ENCODE data around the gene NPHS1.

NPHS1 gene

GRCh38 chr19:35786299-35787160 is 65.8 kb downstream of the NPHS1 start:
- no peak for DNase-seq

- DNase-seq: no peak
Observed at GRCh38 chr19:35785339-35785627, 67.0 kb downstream of the NPHS1 start.

- DNase-seq: no peak
Observed at GRCh38 chr19:35784503-35785338, 67.6 kb downstream of the NPHS1 start.

- DNase-seq: no peak
Observed at GRCh38 chr19:35783469-35784434, 68.6 kb downstream of the NPHS1 start.

GRCh38 chr19:35782589-35782988 is 69.7 kb downstream of the NPHS1 start:
- DNase-seq: no peak

- no peak for DNase-seq
Observed at GRCh38 chr19:35781650-35782049, 70.7 kb downstream of the NPHS1 start.

- no peak for DNase-seq
Observed at GRCh38 chr19:35780717-35781116, 71.6 kb downstream of the NPHS1 start.

- DNase-seq: no peak
Observed at GRCh38 chr19:35780058-35780457, 72.2 kb downstream of the NPHS1 start.

GRCh38 chr19:35779033-35779432 is 73.3 kb downstream of the NPHS1 start:
- no peak for DNase-seq

- no peak for DNase-seq
Observed at GRCh38 chr19:35777961-35778360, 74.3 kb downstream of the NPHS1 start.

- no peak for DNase-seq
Observed at GRCh38 chr19:35777086-35777841, 75.0 kb downstream of the NPHS1 start.

- no peak for DNase-seq
Observed at GRCh38 chr19:35776102-35776788, 76.1 kb downstream of the NPHS1 start.

Measured in NCI-H2029 treated with DMSO at 0.1 percent for 48 hours (cell line).